ENCODE data around the gene ESAM.
A peak's percentile ranks its signal among the peaks of the same experiment; 100 is the strongest.

Gene ESAM

DNA sequence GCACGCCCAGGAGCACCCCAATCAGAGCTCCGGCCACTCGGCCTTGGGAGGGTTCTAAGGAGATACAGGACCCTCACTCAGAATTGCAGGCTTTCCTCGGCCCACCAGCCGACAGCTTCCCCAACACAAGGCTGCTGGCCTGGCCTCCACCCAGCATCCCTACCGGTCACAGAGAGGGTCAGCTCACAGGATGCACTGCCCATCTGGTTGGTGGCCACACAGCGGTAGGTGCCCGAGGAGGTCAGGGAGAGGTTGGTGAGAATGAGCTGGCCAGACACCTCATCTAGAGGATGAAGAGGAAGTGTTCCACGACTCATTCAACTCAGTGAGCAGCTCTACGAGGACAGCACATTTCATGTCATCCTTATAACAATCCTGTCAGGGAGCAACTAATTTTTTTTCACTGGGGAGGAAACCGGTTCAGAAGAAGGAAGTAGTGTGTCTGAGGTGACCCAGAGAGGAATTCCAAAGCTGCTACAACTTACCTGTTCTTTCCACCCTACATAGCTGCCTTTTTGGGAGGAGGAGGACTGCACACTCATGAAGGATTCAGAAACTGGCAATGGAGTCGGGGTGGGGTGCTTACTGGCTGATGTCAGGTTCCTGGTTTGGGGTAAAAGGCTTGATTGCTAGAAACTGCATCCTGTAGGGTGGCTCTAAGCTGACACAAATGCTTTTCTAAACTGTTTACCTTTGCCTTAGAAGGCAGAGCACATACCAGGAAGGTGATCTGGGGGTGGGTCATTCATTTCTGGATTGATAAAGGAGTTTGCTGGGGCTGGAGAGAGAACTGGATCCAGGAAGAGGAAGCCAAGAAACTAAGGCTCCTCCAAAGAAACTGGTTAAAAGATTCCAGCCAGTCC is 13.4 kb downstream of the ESAM start:
- peak; percentile 23 for DNase-seq (ENCODE audit: low spot score)
- in situ Hi-C loops (cut with MboI; ENCODE audit: low pct_unique_long_range_greater_than_20kb, low sequenced_read_pairs, unreplicated experiment), result no loop called here
- TF ChIP-seq, protein P1, sequence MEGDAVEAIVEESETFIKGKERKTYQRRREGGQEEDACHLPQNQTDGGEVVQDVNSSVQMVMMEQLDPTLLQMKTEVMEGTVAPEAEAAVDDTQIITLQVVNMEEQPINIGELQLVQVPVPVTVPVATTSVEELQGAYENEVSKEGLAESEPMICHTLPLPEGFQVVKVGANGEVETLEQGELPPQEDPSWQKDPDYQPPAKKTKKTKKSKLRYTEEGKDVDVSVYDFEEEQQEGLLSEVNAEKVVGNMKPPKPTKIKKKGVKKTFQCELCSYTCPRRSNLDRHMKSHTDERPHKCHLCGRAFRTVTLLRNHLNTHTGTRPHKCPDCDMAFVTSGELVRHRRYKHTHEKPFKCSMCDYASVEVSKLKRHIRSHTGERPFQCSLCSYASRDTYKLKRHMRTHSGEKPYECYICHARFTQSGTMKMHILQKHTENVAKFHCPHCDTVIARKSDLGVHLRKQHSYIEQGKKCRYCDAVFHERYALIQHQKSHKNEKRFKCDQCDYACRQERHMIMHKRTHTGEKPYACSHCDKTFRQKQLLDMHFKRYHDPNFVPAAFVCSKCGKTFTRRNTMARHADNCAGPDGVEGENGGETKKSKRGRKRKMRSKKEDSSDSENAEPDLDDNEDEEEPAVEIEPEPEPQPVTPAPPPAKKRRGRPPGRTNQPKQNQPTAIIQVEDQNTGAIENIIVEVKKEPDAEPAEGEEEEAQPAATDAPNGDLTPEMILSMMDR (IDR thresholded peaks at IDR 0.05; ENCODE audit: extremely low read depth, insufficient read depth, missing control alignments), result no peak

DNA sequence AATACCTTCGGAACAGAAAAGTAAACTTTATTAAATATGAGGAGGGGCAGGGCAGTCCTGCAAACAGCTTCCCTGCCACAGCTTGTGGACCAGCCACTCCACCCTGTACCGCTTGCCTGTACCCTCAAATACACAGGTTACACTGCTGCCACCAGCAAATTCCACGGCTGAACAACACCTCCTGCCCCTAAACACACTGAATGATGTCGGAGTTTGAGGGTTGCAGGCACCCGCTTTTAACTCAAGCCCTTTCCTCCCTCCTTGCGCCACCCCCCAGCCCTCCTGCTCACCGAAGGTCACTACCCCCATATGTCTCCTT is 14.0 kb downstream of the ESAM start:
- TF ChIP-seq, protein P1 (IDR thresholded peaks at IDR 0.05; ENCODE audit: extremely low read depth, insufficient read depth, missing control alignments), result no peak
- DNase-seq (ENCODE audit: low spot score), result peak; percentile 17
- in situ Hi-C loops (cut with MboI; ENCODE audit: low pct_unique_long_range_greater_than_20kb, low sequenced_read_pairs, unreplicated experiment), result no loop called here

DNA sequence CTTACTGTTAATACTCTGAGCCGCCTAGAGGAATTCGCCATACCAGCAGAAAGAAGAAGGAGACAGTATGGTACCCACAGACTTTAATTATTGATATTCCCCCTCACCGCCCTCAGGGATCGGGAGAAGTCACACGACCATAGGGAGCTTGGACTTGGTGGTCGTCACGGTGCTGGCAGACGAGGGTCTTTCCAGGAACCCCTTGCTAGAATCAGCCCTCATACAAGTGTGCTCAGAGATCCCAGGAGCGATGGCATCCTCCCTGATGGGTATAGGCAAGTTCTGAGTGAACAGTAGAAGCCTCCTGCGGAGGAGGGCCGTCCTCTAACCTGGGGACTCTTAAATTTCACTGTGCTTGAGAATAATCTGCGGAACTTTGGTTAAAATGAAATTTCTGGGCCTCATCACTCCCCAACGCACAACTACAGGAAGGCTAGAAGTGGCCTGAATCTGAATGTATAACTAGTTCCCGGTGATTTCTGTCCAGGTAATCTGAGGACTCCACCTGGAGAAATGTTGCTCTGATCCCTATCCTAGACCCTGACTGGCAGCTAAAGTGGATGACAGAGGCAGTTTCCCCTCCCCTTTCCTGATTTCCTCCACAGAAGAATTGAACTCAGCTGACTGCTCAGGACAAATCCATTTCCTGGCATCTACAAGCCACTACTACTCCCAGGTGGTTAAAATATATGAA is 14.5 kb downstream of the ESAM start:
- in situ Hi-C loops (cut with MboI; ENCODE audit: low pct_unique_long_range_greater_than_20kb, low sequenced_read_pairs, unreplicated experiment), result no loop called here
- DNase-seq (ENCODE audit: low spot score), result peak; percentile 16
- TF ChIP-seq, protein P1 (IDR thresholded peaks at IDR 0.05; ENCODE audit: extremely low read depth, insufficient read depth, missing control alignments), result no peak

DNA sequence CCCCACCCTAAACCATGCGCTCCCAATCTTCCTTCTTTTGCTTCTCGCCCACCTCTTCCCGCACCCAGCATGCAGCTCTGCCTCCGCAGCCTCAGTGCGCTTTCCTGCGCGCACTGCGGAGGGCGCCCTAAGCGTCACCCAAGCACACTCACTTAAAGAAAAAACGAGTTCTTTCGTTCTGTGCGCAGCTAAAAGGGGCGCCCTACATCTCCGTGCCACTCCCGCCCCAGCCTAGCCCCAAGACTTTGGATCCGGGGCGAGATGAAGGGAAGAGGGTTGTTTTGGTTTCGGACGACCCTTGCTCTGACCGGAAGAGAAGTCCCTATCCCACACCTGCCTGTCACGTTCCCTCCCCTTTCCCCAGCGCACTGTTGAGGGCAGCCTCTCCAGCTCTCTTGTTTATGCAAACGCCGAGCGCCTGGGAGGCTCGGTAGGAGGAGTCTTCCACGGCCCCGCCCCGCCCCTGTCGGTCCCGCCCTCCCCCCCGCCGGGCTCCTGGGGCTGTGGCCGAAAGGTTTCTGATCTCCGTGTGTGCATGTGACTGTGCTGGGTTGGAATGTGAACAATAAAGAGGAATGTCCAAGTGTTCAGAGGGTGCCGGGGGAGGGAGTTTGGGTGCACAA is 15.4 kb downstream of the ESAM start:
- DNase-seq (ENCODE audit: low spot score), result peak; percentile 95
- TF ChIP-seq, protein P1 (IDR thresholded peaks at IDR 0.05; ENCODE audit: extremely low read depth, insufficient read depth, missing control alignments), result peak; percentile 91
- in situ Hi-C loops (cut with MboI; ENCODE audit: low pct_unique_long_range_greater_than_20kb, low sequenced_read_pairs, unreplicated experiment), result no loop called here

DNA sequence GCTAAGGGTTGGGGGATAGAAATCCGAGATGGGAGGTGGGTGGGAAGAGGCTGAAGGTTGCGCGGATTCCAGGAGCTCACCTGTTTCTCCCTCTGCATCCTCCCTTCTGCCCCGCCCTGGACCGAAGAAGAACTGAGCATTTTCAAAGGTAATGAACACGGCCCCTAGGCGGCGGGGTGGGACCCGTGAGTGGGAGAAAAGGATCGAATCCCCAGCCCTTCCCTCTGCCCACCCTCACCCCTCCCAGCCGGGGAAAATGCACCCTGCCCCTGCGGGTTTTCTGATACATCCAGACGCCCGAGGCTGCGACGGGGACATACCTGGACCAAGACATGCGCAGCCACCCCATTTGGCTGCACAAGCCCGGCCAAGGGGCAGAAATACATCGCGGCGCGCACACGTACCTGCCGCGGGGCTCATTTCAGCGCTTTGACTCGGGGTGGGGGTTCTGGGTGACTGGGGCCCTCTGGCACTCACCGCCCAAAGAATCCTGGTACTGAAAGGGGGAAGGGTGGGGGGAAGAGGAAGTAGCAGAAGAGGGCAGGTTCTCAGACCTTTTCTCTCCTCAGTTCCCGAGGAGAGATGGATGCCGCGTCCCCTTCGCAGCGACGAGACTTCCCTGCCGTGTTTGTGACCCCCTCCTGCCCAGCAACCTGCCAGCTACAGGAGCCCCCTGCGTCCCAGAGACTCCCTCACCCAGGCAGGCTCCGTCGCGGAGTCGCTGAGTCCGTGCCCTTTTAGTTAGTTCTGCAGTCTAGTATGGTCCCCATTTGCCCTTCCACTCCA is 16.1 kb downstream of the ESAM start:
- DNase-seq (ENCODE audit: low spot score), result peak; percentile 77
- TF ChIP-seq, protein P1 (IDR thresholded peaks at IDR 0.05; ENCODE audit: extremely low read depth, insufficient read depth, missing control alignments), result peak; percentile 53
- in situ Hi-C loops (cut with MboI; ENCODE audit: low pct_unique_long_range_greater_than_20kb, low sequenced_read_pairs, unreplicated experiment), result no loop called here

DNA sequence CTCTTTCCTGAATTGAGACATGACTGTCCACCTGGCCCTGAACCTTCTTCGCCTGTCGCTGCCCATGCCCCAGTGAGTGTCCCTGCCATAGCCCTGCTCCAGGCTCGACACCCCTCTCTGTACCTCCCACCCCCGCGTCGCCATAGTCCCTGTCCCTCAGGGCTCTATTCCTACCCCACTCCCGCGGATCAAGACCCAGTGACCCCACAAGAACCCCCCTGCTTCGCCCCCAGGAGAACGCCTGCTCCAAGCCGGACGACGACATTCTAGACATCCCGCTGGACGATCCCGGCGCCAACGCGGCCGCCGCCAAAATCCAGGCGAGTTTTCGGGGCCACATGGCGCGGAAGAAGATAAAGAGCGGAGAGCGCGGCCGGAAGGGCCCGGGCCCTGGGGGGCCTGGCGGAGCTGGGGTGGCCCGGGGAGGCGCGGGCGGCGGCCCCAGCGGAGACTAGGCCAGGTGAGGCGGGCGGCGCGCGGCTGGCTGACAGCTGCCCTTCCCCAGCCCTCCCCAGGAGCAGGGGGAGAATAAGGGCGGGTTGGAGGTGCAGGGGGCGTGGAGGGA is 16.7 kb downstream of the ESAM start:
- DNase-seq (ENCODE audit: low spot score), result peak; percentile 16
- TF ChIP-seq, protein P1 (IDR thresholded peaks at IDR 0.05; ENCODE audit: extremely low read depth, insufficient read depth, missing control alignments), result no peak
- in situ Hi-C loops (cut with MboI; ENCODE audit: low pct_unique_long_range_greater_than_20kb, low sequenced_read_pairs, unreplicated experiment), result no loop called here

Data from GM13977 (cell line).